K562 (cell line): ENCODE measurements around the gene WDR91. TPM values are rescaled to one million over a fixed set of nuclear protein-coding genes. Genes with fewer than 3 reads are reported as not detected.

Source experiments
- CBX3 ChIP-seq, 2 experiments: IDR thresholded peaks; 1 replicate in 1 of 2; 2 replicates in 1 of 2; pipeline ENCODE4 v1.6.1; 2012; ENCODE audit warnings: inconsistent platforms in 2 of 2, low read length in 2 of 2, borderline replicate concordance in 1 of 2, control low read depth in 1 of 2
- CUX1 ChIP-seq: fragments of 200-800 bp; sonication (Bioruptor generic); IDR thresholded peaks from 2 replicates; pipeline ENCODE4 v1.6.1; 2016; ENCODE audit warnings: missing genetic modification characterization, missing compliant biosample characterization
- HDAC3 ChIP-seq: fragments of 450-650 bp; IDR thresholded peaks from 2 replicates; pipeline ENCODE4 v1.6.1; 2018; ENCODE audit warnings: borderline replicate concordance, mild to moderate bottlenecking, moderate library complexity; ENCODE audit not compliant: partially characterized antibody
- JUND ChIP-seq, 2 experiments: IDR thresholded peaks; 2 replicates in 1 of 2; 3 replicates in 1 of 2; pipeline ENCODE4 v1.6.1; 2011; ENCODE audit warnings: borderline replicate concordance in 2 of 2, low read depth in 2 of 2, low read length in 2 of 2, improper control_type of control experiment in 1 of 2, missing biosample characterization in 1 of 2, missing genetic modification characterization in 1 of 2, missing genetic modification reagents in 1 of 2
- LEF1 ChIP-seq: fragments of 450-650 bp; IDR thresholded peaks from 2 replicates; pipeline ENCODE4 v1.6.1; 2016; ENCODE audit warnings: mild to moderate bottlenecking
- MITF ChIP-seq: IDR thresholded peaks from 2 replicates; pipeline ENCODE4 v1.6.1; 2014; ENCODE audit warnings: antibody characterized with exemption
- MTA1 ChIP-seq: fragments of 450-650 bp; IDR thresholded peaks from 2 replicates; pipeline ENCODE4 v1.6.1; 2017; ENCODE audit warnings: borderline replicate concordance
- NFATC3 ChIP-seq: fragments of 450-650 bp; IDR thresholded peaks from 2 replicates; pipeline ENCODE4 v1.6.1; 2017; ENCODE audit warnings: mild to moderate bottlenecking
- NKRF ChIP-seq: fragments of 450-650 bp; IDR thresholded peaks from 2 replicates; pipeline ENCODE4 v1.6.1; 2016; ENCODE audit warnings: borderline replicate concordance
- NRF1 ChIP-seq, 2 experiments: fragments of 450-650 bp; IDR thresholded peaks in 1 of 2; conservative IDR thresholded peaks in 1 of 2; 2 replicates each; pipeline ENCODE4 v1.6.1; 2014; ENCODE audit warnings: mild to moderate bottlenecking in 2 of 2
- PHTF2 ChIP-seq: fragments of 250-450 bp; sonication (Bioruptor Pico); IDR thresholded peaks from 2 replicates; pipeline ENCODE4 v1.5.0; 2021; ENCODE audit warnings: mild to moderate bottlenecking
- SMARCE1 ChIP-seq: fragments of 450-650 bp; IDR thresholded peaks from 2 replicates; pipeline ENCODE4 v1.7.1; 2016; ENCODE audit warnings: mild to moderate bottlenecking
- SRF ChIP-seq, 2 experiments: fragments of 250-450, 450-650 bp in 1 of 2; sonication (Bioruptor Pico) in 1 of 2; sonication (generic) in 1 of 2; formaldehyde crosslinking; IDR thresholded peaks; 2 replicates each; pipeline versions ENCODE4 v1.5.0 to v1.5.1; 2020 to 2022; ENCODE audit warnings: mild to moderate bottlenecking in 1 of 2, missing genetic modification reagents in 1 of 2
- TAF7 ChIP-seq: fragments of 450-650 bp; IDR thresholded peaks from 2 replicates; pipeline ENCODE4 v1.6.1; 2016; ENCODE audit warnings: missing genetic modification characterization, missing compliant biosample characterization
- ZFP30 ChIP-seq: fragments of 250-450 bp; sonication (Bioruptor Pico); IDR thresholded peaks from 2 replicates; pipeline ENCODE4 v1.8.0; 2022; ENCODE audit warnings: moderate library complexity, mild to moderate bottlenecking, inconsistent platforms, borderline replicate concordance
- ZNF589 ChIP-seq: fragments of 200-800 bp; sonication (Bioruptor generic); IDR thresholded peaks from 2 replicates; pipeline ENCODE4 v1.6.1; 2016; ENCODE audit warnings: low read depth, missing genetic modification characterization, missing compliant biosample characterization
- ZNF766 ChIP-seq: fragments of 200-800 bp; sonication (Bioruptor generic); conservative IDR thresholded peaks from 2 replicates; pipeline ENCODE4 v1.6.1; 2016; ENCODE audit warnings: missing genetic modification characterization, missing compliant biosample characterization
- ZSCAN32 ChIP-seq: fragments of 450-650 bp; formaldehyde crosslinking; IDR thresholded peaks from 2 replicates; pipeline ENCODE4 v1.4.0; 2020; ENCODE audit warnings: mild to moderate bottlenecking, moderate library complexity
- polyA plus RNA-seq, 8 experiments: library from polyadenylated mRNA; depleted of rRNA in 4 of 8; stranded (reverse) in 5 of 8; unstranded in 3 of 8; fragments of >200 nt; fragmentation: Nextera tagmentation in 2 of 8; fragmentation: Illumina TruSeq in 1 of 8; extraction: Ambion mirVana in 2 of 8; extraction: Trizol in 1 of 8; gene quantifications; 2 replicates each; pipeline versions ENCODE4 v1.2.1 to v1.2.3, GENCODE V29; 2011 to 2014; ENCODE audit warnings: inconsistent platforms in 1 of 8, missing spikeins in 1 of 8
- total RNA-seq, 7 experiments: library from RNA; depleted of rRNA in 6 of 7; stranded (reverse); fragments of >200 nt in 6 of 7; fragmentation: Illumina TruSeq in 2 of 7; extraction: Trizol in 2 of 7; gene quantifications; 2 replicates each; pipeline versions ENCODE4 v1.2.1 to v1.2.3, GENCODE V29; 2011 to 2021; ENCODE audit warnings: low replicate concordance in 1 of 7

Gene WDR91
- total and polyA plus RNA-seq, 9 of the 15 experiments (the other 6 are each of a cell fraction or from before 2014, with no cell fraction given), result 1.9 to 18.2 (median 9.8) TPM

- 0 out of 2 replicates have a peak, but pooled peaks have one; percentile 23 for TF ChIP-seq MITF
- peak; percentile 51; the same call in 1 of the 2 replicates for TF ChIP-seq TAF7 (tag)
- peak in 1 of 2 experiments; percentile 29; a peak in 1 of 3 replicates for TF ChIP-seq CBX3 (IDR thresholded peaks at IDR 0.05; ENCODE audit: borderline replicate concordance in 1 of 2, low read length in 2 of 2)
- TF ChIP-seq ZNF766 (CRISPR knock-in tag), result peak; percentile 86
- no peak for TF ChIP-seq PHTF2 (CRISPR knock-in tag)
- TF ChIP-seq CUX1 (CRISPR knock-in tag), result peak; percentile 14; the same call in 1 of the 2 replicates
- TF ChIP-seq SRF (CRISPR knock-in tag; IDR thresholded peaks at IDR 0.05), result peak in 1 of 2 experiments; percentile 52; a peak in 1 of 4 replicates
- peak; percentile 65; the same call in 1 of the 2 replicates for TF ChIP-seq MTA1
- peak; percentile 74; the same call in 1 of the 2 replicates for TF ChIP-seq ZNF589 (CRISPR knock-in tag)
- TF ChIP-seq ZFP30 (CRISPR knock-in tag), result no peak
- TF ChIP-seq HDAC3, result peak; percentile 13
- no peak for TF ChIP-seq NFATC3
- TF ChIP-seq ZSCAN32 (CRISPR knock-in tag), result no peak
- 0 out of 2 replicates have a peak, but pooled peaks have one; percentile 10 for TF ChIP-seq LEF1
- peak; percentile 35; the same call in 1 of the 2 replicates for TF ChIP-seq SMARCE1
- TF ChIP-seq JUND (IDR thresholded peaks at IDR 0.05; ENCODE audit: borderline replicate concordance, low read depth, low read length), result no peak
- no peak for TF ChIP-seq JUND (tag; IDR thresholded peaks at IDR 0.05; ENCODE audit: borderline replicate concordance, low read depth, low read length)
- 0 out of 4 replicates have a peak, but pooled peaks of 1 of the 2 experiments have one; percentile 11 for TF ChIP-seq NRF1 (conservative IDR thresholded peaks at IDR 0.05 in 1 of 2, IDR thresholded peaks at IDR 0.05 in 1 of 2)
- no peak for TF ChIP-seq NKRF
Observed at GRCh38 chr7:135147341-135147898, 63.9 kb downstream of the WDR91 start (continued).
